Keratinocyte (primary cell): ENCODE data around the gene GTPBP6.

Source experiments
- EZH2 ChIP-seq: IDR thresholded peaks from one replicate; pipeline ENCODE4 v1.6.1; 2012; ENCODE audit warnings: inconsistent platforms, mild to moderate bottlenecking, low read length, moderate library complexity
- TF ChIP-seq, protein P1 (sequence below), 3 experiments: IDR thresholded peaks in 1 of 3; conservative IDR thresholded peaks in 1 of 3; optimal IDR thresholded peaks in 1 of 3; 2 replicates in 2 of 3; 3 replicates in 1 of 3; pipeline versions ENCODE3 to v1.5.1; 2011; ENCODE audit warnings: low read length in 3 of 3, mild to moderate bottlenecking in 3 of 3, moderate library complexity in 2 of 3, control low read depth in 1 of 3, inconsistent platforms in 1 of 3; ENCODE audit not compliant: insufficient read depth in 2 of 3; ENCODE audit errors: extremely low read depth in 1 of 3

DNA sequence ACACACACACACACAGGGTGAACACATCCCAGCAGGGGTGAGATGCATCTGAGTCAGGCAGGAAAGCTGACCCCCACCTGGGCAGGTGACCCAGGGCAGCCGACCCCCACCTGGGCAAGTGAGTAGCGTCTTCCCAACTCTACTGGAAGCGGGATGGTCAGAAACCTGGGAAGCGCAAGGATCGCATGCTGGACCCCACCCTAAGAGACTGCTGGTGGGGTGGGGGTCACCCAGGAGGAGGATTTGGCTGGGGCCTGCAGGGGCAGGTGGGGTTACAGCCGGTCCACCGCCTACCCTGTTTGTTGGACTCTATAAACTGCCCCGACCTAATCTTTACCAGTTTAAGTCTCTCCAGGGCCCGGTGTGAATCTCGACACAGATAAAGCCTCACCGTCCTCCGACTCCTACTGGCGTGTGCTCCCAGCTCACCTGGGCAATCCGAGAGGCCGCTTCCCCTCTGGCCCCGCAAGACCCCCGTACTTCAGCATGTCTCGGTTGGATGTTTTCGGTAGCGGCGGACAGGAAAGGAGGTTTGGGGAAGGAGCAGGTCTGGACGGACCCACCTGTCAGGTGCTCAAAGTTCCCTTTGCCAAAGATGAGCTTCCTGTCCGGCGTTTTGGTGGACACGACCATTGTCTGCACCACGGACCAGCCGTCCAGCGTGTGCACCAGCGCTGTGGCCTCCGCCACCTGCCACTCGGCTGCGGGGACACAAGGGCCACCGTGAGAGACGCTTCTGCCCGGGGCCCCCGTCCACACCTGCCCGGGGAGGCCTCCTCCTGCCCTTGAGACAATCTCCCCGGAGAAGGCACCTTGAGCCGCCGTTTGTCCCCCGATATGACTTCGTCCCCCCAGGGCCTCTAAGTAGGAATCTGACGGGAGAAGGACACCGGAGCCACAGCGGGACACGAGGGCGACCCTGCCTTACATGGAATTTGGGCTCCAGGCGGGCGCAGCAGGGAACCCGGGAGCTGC, 2.0 kb downstream of the GTPBP6 start:
- TF ChIP-seq, protein P1, sequence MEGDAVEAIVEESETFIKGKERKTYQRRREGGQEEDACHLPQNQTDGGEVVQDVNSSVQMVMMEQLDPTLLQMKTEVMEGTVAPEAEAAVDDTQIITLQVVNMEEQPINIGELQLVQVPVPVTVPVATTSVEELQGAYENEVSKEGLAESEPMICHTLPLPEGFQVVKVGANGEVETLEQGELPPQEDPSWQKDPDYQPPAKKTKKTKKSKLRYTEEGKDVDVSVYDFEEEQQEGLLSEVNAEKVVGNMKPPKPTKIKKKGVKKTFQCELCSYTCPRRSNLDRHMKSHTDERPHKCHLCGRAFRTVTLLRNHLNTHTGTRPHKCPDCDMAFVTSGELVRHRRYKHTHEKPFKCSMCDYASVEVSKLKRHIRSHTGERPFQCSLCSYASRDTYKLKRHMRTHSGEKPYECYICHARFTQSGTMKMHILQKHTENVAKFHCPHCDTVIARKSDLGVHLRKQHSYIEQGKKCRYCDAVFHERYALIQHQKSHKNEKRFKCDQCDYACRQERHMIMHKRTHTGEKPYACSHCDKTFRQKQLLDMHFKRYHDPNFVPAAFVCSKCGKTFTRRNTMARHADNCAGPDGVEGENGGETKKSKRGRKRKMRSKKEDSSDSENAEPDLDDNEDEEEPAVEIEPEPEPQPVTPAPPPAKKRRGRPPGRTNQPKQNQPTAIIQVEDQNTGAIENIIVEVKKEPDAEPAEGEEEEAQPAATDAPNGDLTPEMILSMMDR (optimal IDR thresholded peaks at IDR 0.05 in 1 of 3, IDR thresholded peaks at IDR 0.05 in 1 of 3, conservative IDR thresholded peaks at IDR 0.05 in 1 of 3; ENCODE audit: extremely low read depth in 1 of 3, insufficient read depth in 2 of 3, low read length in 3 of 3) = no peak
- TF ChIP-seq EZH2 = no peak
